Suppressor macrophage treated with lipopolysaccharide for 4 hours (primary cell): ENCODE data around the gene CUL4B.
A peak's percentile ranks its signal among the peaks of the same experiment; 100 is the strongest.
"Not testable (repeated sequence)": the region's sequence is repeated elsewhere in the genome, so short reads cannot be mapped to it uniquely, and the experiment has no call there.

Experiments
- DNase-seq: peaks from one replicate; pipeline ENCODE4 v3.0.0-alpha.2; 2020

The CUL4B gene

GRCh38 chrX:120517936-120518335, 42.8 kb downstream of the CUL4B start:
- no peak for DNase-seq

- no peak for DNase-seq
These were observed 46.5 kb downstream of the CUL4B start for GRCh38 chrX:120514236-120514635.

- no peak for DNase-seq
These were observed 48.1 kb downstream of the CUL4B start for GRCh38 chrX:120512627-120513026.

- DNase-seq: no peak
These were observed 48.5 kb downstream of the CUL4B start for GRCh38 chrX:120512222-120512621.

- DNase-seq: no peak
These were observed 56.2 kb downstream of the CUL4B start for GRCh38 chrX:120504569-120504968.

- no peak for DNase-seq
These were observed 61.3 kb downstream of the CUL4B start for GRCh38 chrX:120499301-120500072.

GRCh38 chrX:120490119-120490518, 70.6 kb downstream of the CUL4B start:
- DNase-seq: not testable (repeated sequence)

- no peak for DNase-seq
These were observed 74.0 kb downstream of the CUL4B start for GRCh38 chrX:120486786-120487185.

- DNase-seq: peak; percentile 88
These were observed 74.9 kb downstream of the CUL4B start for GRCh38 chrX:120485638-120486520.

- no peak for DNase-seq
These were observed 75.5 kb downstream of the CUL4B start for GRCh38 chrX:120485315-120485637.

GRCh38 chrX:120477453-120477852, 83.3 kb downstream of the CUL4B start:
- no peak for DNase-seq

GRCh38 chrX:120476714-120477113, 84.0 kb downstream of the CUL4B start:
- DNase-seq: no peak

GRCh38 chrX:120475447-120475846, 85.3 kb downstream of the CUL4B start:
- not testable (repeated sequence) for DNase-seq
